HG03520 (cell line): ENCODE measurements around the gene MAP4K3.
A peak's percentile ranks its signal among the peaks of the same experiment; 100 is the strongest.

ENCODE experiments used
- ATAC-seq: cut with Tn5 transposase; IDR thresholded peaks from one replicate; pipeline ENCODE4 v1.9.1; 2021; ENCODE audit warnings: mild to moderate bottlenecking, moderate library complexity; ENCODE audit not compliant: unreplicated experiment

Gene MAP4K3

GRCh38 chr2:39436592-39437521 is at the start of gene MAP4K3:
TSS of gene MAP4K3 (minus strand) at chr2:39437285. CDS start at chr2:39436987, 298 bp downstream.
- peak; percentile 58 for ATAC-seq

- no peak for ATAC-seq
These were observed 49.0 kb upstream of the MAP4K3 start for GRCh38 chr2:39486071-39486470.

GRCh38 chr2:39484620-39485495 is 47.8 kb upstream of the MAP4K3 start:
- ATAC-seq, result no peak

- no peak for ATAC-seq
These were observed 47.1 kb upstream of the MAP4K3 start for GRCh38 chr2:39484206-39484605.

- ATAC-seq, result no peak
These were observed 46.4 kb upstream of the MAP4K3 start for GRCh38 chr2:39483534-39483933.

- no peak for ATAC-seq
These were observed 44.5 kb upstream of the MAP4K3 start for GRCh38 chr2:39481611-39482010.

- ATAC-seq, result no peak
These were observed 42.6 kb upstream of the MAP4K3 start for GRCh38 chr2:39479696-39480095.

- no peak for ATAC-seq
These were observed 42.1 kb upstream of the MAP4K3 start for GRCh38 chr2:39479053-39479670.

GRCh38 chr2:39476524-39476923 is 39.4 kb upstream of the MAP4K3 start:
- ATAC-seq, result peak; percentile 78

GRCh38 chr2:39475006-39475405 is 37.9 kb upstream of the MAP4K3 start:
- no peak for ATAC-seq

GRCh38 chr2:39470580-39470979 is 33.5 kb upstream of the MAP4K3 start:
- peak; percentile 52 for ATAC-seq

- ATAC-seq, result peak; percentile 69
These were observed 32.7 kb upstream of the MAP4K3 start for GRCh38 chr2:39469807-39470206.

- no peak for ATAC-seq
These were observed 31.7 kb upstream of the MAP4K3 start for GRCh38 chr2:39468579-39469451.

- no peak for ATAC-seq
These were observed 29.2 kb upstream of the MAP4K3 start for GRCh38 chr2:39466311-39466710.

- ATAC-seq, result no peak
These were observed 27.8 kb upstream of the MAP4K3 start for GRCh38 chr2:39464864-39465263.

GRCh38 chr2:39455826-39456225 is 18.7 kb upstream of the MAP4K3 start:
- no peak for ATAC-seq

- no peak for ATAC-seq
These were observed 15.3 kb upstream of the MAP4K3 start for GRCh38 chr2:39452396-39452795.

- no peak for ATAC-seq
These were observed 14.9 kb upstream of the MAP4K3 start for GRCh38 chr2:39451954-39452353.

GRCh38 chr2:39448169-39448502 is 11.1 kb upstream of the MAP4K3 start:
- no peak for ATAC-seq
